K562 (cell line): ENCODE results near the gene GIT2. TPM values are rescaled to one million over a fixed set of nuclear protein-coding genes. Genes with fewer than 3 reads are reported as not detected.
A peak's percentile ranks its signal among the peaks of the same experiment; 100 is the strongest.

Experiments
- BCL6 ChIP-seq: fragments of 250-450 bp; sonication (Bioruptor Pico); IDR thresholded peaks from 2 replicates; pipeline ENCODE4 v1.4.0; 2020
- BRF2 ChIP-seq: IDR thresholded peaks from 3 replicates; pipeline ENCODE4 v1.6.1; 2011; ENCODE audit warnings: borderline replicate concordance, mild to moderate bottlenecking; ENCODE audit not compliant: insufficient read length, insufficient read depth
- CEBPB ChIP-seq: fragments of 450-650 bp; IDR thresholded peaks from 2 replicates; pipeline ENCODE4 v1.6.1; 2016; ENCODE audit warnings: missing genetic modification characterization, missing compliant biosample characterization
- COPS2 ChIP-seq: fragments of 450-650 bp; conservative IDR thresholded peaks from 2 replicates; pipeline ENCODE4 v1.6.1; 2016; ENCODE audit warnings: mild to moderate bottlenecking, moderate library complexity
- CREBBP ChIP-seq: IDR thresholded peaks from one replicate; pipeline ENCODE4 v1.6.1; 2012; ENCODE audit warnings: low read depth, mild to moderate bottlenecking, control low read depth, inconsistent platforms, low read length
- CTBP1 ChIP-seq: fragments of 450-650 bp; IDR thresholded peaks from 2 replicates; pipeline ENCODE4 v1.6.1; 2016; ENCODE audit warnings: borderline replicate concordance
- HNRNPK ChIP-seq: fragments of 200-400 bp; formaldehyde crosslinking; IDR thresholded peaks from one replicate; pipeline ENCODE4 v1.6.1; 2018; ENCODE audit warnings: mild to moderate bottlenecking, low read depth, low read length; ENCODE audit not compliant: poor library complexity, severe bottlenecking
- HNRNPLL ChIP-seq: fragments of 200-400 bp; formaldehyde crosslinking; IDR thresholded peaks from 2 replicates; pipeline ENCODE4 v1.6.1; 2017; ENCODE audit warnings: low read length, low read depth, mild to moderate bottlenecking; ENCODE audit not compliant: poor library complexity, severe bottlenecking
- KAT2B ChIP-seq: IDR thresholded peaks from one replicate; pipeline ENCODE4 v1.6.1; 2012; ENCODE audit warnings: low read depth, mild to moderate bottlenecking, control low read depth, inconsistent platforms, low read length, moderate library complexity
- KHSRP ChIP-seq: fragments of 450-650 bp; IDR thresholded peaks from 2 replicates; pipeline ENCODE4 v1.6.1; 2017
- KLF1 ChIP-seq: fragments of 450-650 bp; IDR thresholded peaks from 2 replicates; pipeline ENCODE4 v1.6.1; 2016; ENCODE audit warnings: missing genetic modification characterization, missing compliant biosample characterization
- L3MBTL2 ChIP-seq: fragments of 450-650 bp; IDR thresholded peaks from 2 replicates; pipeline ENCODE4 v1.6.1; 2016; ENCODE audit warnings: mild to moderate bottlenecking, moderate library complexity
- NKRF ChIP-seq: fragments of 450-650 bp; IDR thresholded peaks from 2 replicates; pipeline ENCODE4 v1.6.1; 2016; ENCODE audit warnings: borderline replicate concordance
- PREB ChIP-seq: sonication (generic); formaldehyde crosslinking; IDR thresholded peaks from 2 replicates; pipeline ENCODE4 v1.8.1; 2023; ENCODE audit warnings: mild to moderate bottlenecking, missing genetic modification reagents
- PTRF ChIP-seq: fragments of 450-650 bp; IDR thresholded peaks from 2 replicates; pipeline ENCODE4 v1.6.1; 2016; ENCODE audit warnings: mild to moderate bottlenecking, missing genetic modification characterization, missing compliant biosample characterization
- SOX6 ChIP-seq: fragments of 450-650 bp; IDR thresholded peaks from 2 replicates; pipeline ENCODE4 v1.6.1; 2014; ENCODE audit warnings: mild to moderate bottlenecking
- TCF7L2 ChIP-seq: fragments of 150-350 bp; IDR thresholded peaks from 2 replicates; pipeline ENCODE4 v1.6.1; 2016; ENCODE audit warnings: low read depth, mild to moderate bottlenecking, low read length, moderate library complexity
- TEAD1 ChIP-seq, 2 experiments: fragments of 450-650 bp in 1 of 2; sonication (generic) in 1 of 2; formaldehyde crosslinking; IDR thresholded peaks; 2 replicates each; pipeline versions ENCODE4 v1.4.0 to v1.8.0; 2020 to 2022; ENCODE audit warnings: mild to moderate bottlenecking in 2 of 2, missing genetic modification reagents in 1 of 2
- XRCC5 ChIP-seq: fragments of 200-400 bp; formaldehyde crosslinking; IDR thresholded peaks from 2 replicates; pipeline ENCODE4 v1.6.1; 2017; ENCODE audit warnings: low read depth, mild to moderate bottlenecking, low read length
- ZBTB8A ChIP-seq: fragments of 450-650 bp; IDR thresholded peaks from 2 replicates; pipeline ENCODE4 v1.6.1; 2018; ENCODE audit warnings: mild to moderate bottlenecking, moderate library complexity; ENCODE audit not compliant: partially characterized antibody
- ZNF668 ChIP-seq: fragments of 250-450 bp; sonication (Bioruptor Pico); IDR thresholded peaks from 2 replicates; pipeline ENCODE4 v1.8.0; 2022; ENCODE audit warnings: mild to moderate bottlenecking, inconsistent platforms
- ZNF699 ChIP-seq: fragments of 250-450 bp; sonication (Bioruptor Pico); IDR thresholded peaks from 2 replicates; pipeline ENCODE4 v1.8.0; 2021; ENCODE audit warnings: mild to moderate bottlenecking, moderate library complexity; ENCODE audit not compliant: insufficient replicate concordance
- ZNF707 ChIP-seq: fragments of 250-450 bp; sonication (Bioruptor Pico); conservative IDR thresholded peaks from 2 replicates; pipeline ENCODE4 v1.8.0; 2022; ENCODE audit warnings: inconsistent platforms, mild to moderate bottlenecking, moderate library complexity
- ZNF740 ChIP-seq, 3 experiments: fragments of 200-800 bp in 1 of 3; sonication (Bioruptor generic) in 1 of 3; sonication (generic) in 1 of 3; formaldehyde crosslinking in 1 of 3; IDR thresholded peaks; 2 replicates each; pipeline versions ENCODE4 v1.6.1 to v1.8.0; 2016 to 2022; ENCODE audit warnings: mild to moderate bottlenecking in 2 of 3, missing compliant biosample characterization in 2 of 3, missing genetic modification characterization in 2 of 3, missing genetic modification reagents in 1 of 3
- polyA plus RNA-seq, 8 experiments: library from polyadenylated mRNA; depleted of rRNA in 4 of 8; stranded (reverse) in 5 of 8; unstranded in 3 of 8; fragments of >200 nt; fragmentation: Nextera tagmentation in 2 of 8; fragmentation: Illumina TruSeq in 1 of 8; extraction: Ambion mirVana in 2 of 8; extraction: Trizol in 1 of 8; gene quantifications; 2 replicates each; pipeline versions ENCODE4 v1.2.1 to v1.2.3, GENCODE V29; 2011 to 2014; ENCODE audit warnings: inconsistent platforms in 1 of 8, missing spikeins in 1 of 8
- total RNA-seq, 7 experiments: library from RNA; depleted of rRNA in 6 of 7; stranded (reverse); fragments of >200 nt in 6 of 7; fragmentation: Illumina TruSeq in 2 of 7; extraction: Trizol in 2 of 7; gene quantifications; 2 replicates each; pipeline versions ENCODE4 v1.2.1 to v1.2.3, GENCODE V29; 2011 to 2021; ENCODE audit warnings: low replicate concordance in 1 of 7

GIT2 gene
- total and polyA plus RNA-seq, 9 of the 15 experiments (the other 6 are each of a cell fraction or from before 2014, with no cell fraction given) = 4.0 to 30.4 (median 23.5) TPM

- peak; percentile 100 for TF ChIP-seq TCF7L2
- TF ChIP-seq BRF2 = no peak
- peak; percentile 79 for TF ChIP-seq CTBP1
- TF ChIP-seq L3MBTL2 = peak; percentile 97
- no peak for TF ChIP-seq ZBTB8A
- TF ChIP-seq HNRNPK = no peak
- no peak for TF ChIP-seq ZNF707 (CRISPR knock-in tag)
- peak; percentile 69 for TF ChIP-seq HNRNPLL
- no peak for TF ChIP-seq ZNF668 (CRISPR knock-in tag)
- TF ChIP-seq SOX6 = no peak; the same call in 1 of the 2 replicates
- no peak for TF ChIP-seq BCL6
- no peak for TF ChIP-seq ZNF740 (CRISPR knock-in tag; IDR thresholded peaks at IDR 0.05)
- TF ChIP-seq ZNF740 (tag; IDR thresholded peaks at IDR 0.05) = no peak
- TF ChIP-seq CEBPB = peak; percentile 69
- TF ChIP-seq NKRF = no peak
- TF ChIP-seq COPS2 = no peak
- no peak for TF ChIP-seq PREB
- no peak for TF ChIP-seq KAT2B
- no peak for TF ChIP-seq KHSRP
- TF ChIP-seq CREBBP = no peak
- peak; percentile 97 for TF ChIP-seq XRCC5
- TF ChIP-seq TEAD1 (CRISPR knock-in tag; IDR thresholded peaks at IDR 0.05) = peak in 1 of 2 experiments; percentile 89; a peak in 2 of 4 replicates
- TF ChIP-seq PTRF = no peak
- TF ChIP-seq ZNF699 (CRISPR knock-in tag) = no peak
- no peak; the same call in none of the 2 replicates for TF ChIP-seq KLF1 (tag)
Measured at GRCh38 chr12:109998904-109999648, 2.9 kb upstream of the GIT2 start, which contains the start of gene ANKRD13A (continued).
